Measurements from ENCODE around the gene TRPM3.

TRPM3 gene

GRCh38 chr9:70826562-70826961, 294.9 kb downstream of the TRPM3 start:
- no peak for DNase-seq (ENCODE audit: low read depth, low spot score)
- Histone ChIP-seq H3K9me3 (ENCODE audit: insufficient read depth, low read length) (peaks cover 16% of the 10 kb centered on the region; the same call in 1 of the 2 replicates), H3K4me1 (ENCODE audit: insufficient read depth, insufficient read length) (no peaks in the 10 kb centered on the region), H3K9ac (ENCODE audit: insufficient read length, low read depth) (no peak overlapping the region), H3K4me3 (ENCODE audit: insufficient read length, low read depth) (no peak overlapping the region), H3K27me3 (ENCODE audit: insufficient read depth, insufficient read length) (no peaks in the 10 kb centered on the region), H3K36me3 (ENCODE audit: insufficient read depth, insufficient read length, low read length) (no peaks in the 10 kb centered on the region)
- TF ChIP-seq YY1 (IDR thresholded peaks at IDR 0.05; ENCODE audit: insufficient read depth, insufficient read length) (no peak), SUZ12 (IDR thresholded peaks at IDR 0.05; ENCODE audit: extremely low read depth, insufficient read depth, insufficient read length) (no peak), ZNF274 (IDR thresholded peaks at IDR 0.05; ENCODE audit: low read depth, low read length) (no peak)

GRCh38 chr9:70823284-70823683, 298.1 kb downstream of the TRPM3 start:
- H3K9ac ChIP-seq (ENCODE audit: insufficient read length, low read depth) = no peak overlapping the region
- no peaks in the 10 kb centered on the region for H3K4me1 ChIP-seq (ENCODE audit: insufficient read depth, insufficient read length)
- H3K27me3 ChIP-seq (ENCODE audit: insufficient read depth, insufficient read length) = no peaks in the 10 kb centered on the region
- no peak for DNase-seq (ENCODE audit: low read depth, low spot score)
- TF ChIP-seq ZNF274 (IDR thresholded peaks at IDR 0.05; ENCODE audit: low read depth, low read length) (no peak), SUZ12 (IDR thresholded peaks at IDR 0.05; ENCODE audit: extremely low read depth, insufficient read depth, insufficient read length) (no peak), YY1 (IDR thresholded peaks at IDR 0.05; ENCODE audit: insufficient read depth, insufficient read length) (no peak)
- peaks cover 16% of the 10 kb centered on the region; the same call in 1 of the 2 replicates for H3K9me3 ChIP-seq (ENCODE audit: insufficient read depth, low read length)
- no peak overlapping the region for H3K4me3 ChIP-seq (ENCODE audit: insufficient read length, low read depth)
- H3K36me3 ChIP-seq (ENCODE audit: insufficient read depth, insufficient read length, low read length) = no peaks in the 10 kb centered on the region

GRCh38 chr9:70817311-70817710, 304.1 kb downstream of the TRPM3 start:
- H3K36me3 ChIP-seq (ENCODE audit: insufficient read depth, insufficient read length, low read length) = no peaks in the 10 kb centered on the region
- H3K27me3 ChIP-seq (ENCODE audit: insufficient read depth, insufficient read length) = no peaks in the 10 kb centered on the region
- TF ChIP-seq SUZ12 (IDR thresholded peaks at IDR 0.05; ENCODE audit: extremely low read depth, insufficient read depth, insufficient read length) (no peak), YY1 (IDR thresholded peaks at IDR 0.05; ENCODE audit: insufficient read depth, insufficient read length) (no peak)
- no peak overlapping the region for H3K9ac ChIP-seq (ENCODE audit: insufficient read length, low read depth)
- H3K4me3 ChIP-seq (ENCODE audit: insufficient read length, low read depth) = no peak overlapping the region
- no peaks in the 10 kb centered on the region for H3K4me1 ChIP-seq (ENCODE audit: insufficient read depth, insufficient read length)
- H3K9me3 ChIP-seq (ENCODE audit: insufficient read depth, low read length) = no peaks in the 10 kb centered on the region
- DNase-seq (ENCODE audit: low read depth, low spot score) = no peak

- Histone ChIP-seq H3K4me1 (ENCODE audit: insufficient read depth, insufficient read length) (no peaks in the 10 kb centered on the region), H3K36me3 (ENCODE audit: insufficient read depth, insufficient read length, low read length) (no peaks in the 10 kb centered on the region), H3K9ac (ENCODE audit: insufficient read length, low read depth) (no peak overlapping the region), H3K4me3 (ENCODE audit: insufficient read length, low read depth) (no peak overlapping the region), H3K9me3 (ENCODE audit: insufficient read depth, low read length) (no peaks in the 10 kb centered on the region), H3K27me3 (ENCODE audit: insufficient read depth, insufficient read length) (no peaks in the 10 kb centered on the region)
- DNase-seq (ENCODE audit: low read depth, low spot score) = no peak
- TF ChIP-seq SUZ12 (IDR thresholded peaks at IDR 0.05; ENCODE audit: extremely low read depth, insufficient read depth, insufficient read length) = no peak
- TF ChIP-seq YY1 (IDR thresholded peaks at IDR 0.05; ENCODE audit: insufficient read depth, insufficient read length) = no peak
- no peak for TF ChIP-seq ZNF274 (IDR thresholded peaks at IDR 0.05; ENCODE audit: low read depth, low read length)
These were observed 304.5 kb downstream of the TRPM3 start for GRCh38 chr9:70816891-70817290.

- H3K36me3 ChIP-seq (ENCODE audit: insufficient read depth, insufficient read length, low read length) = no peaks in the 10 kb centered on the region
- H3K27me3 ChIP-seq (ENCODE audit: insufficient read depth, insufficient read length) = no peaks in the 10 kb centered on the region
- DNase-seq (ENCODE audit: low read depth, low spot score) = no peak
- TF ChIP-seq SUZ12 (IDR thresholded peaks at IDR 0.05; ENCODE audit: extremely low read depth, insufficient read depth, insufficient read length) = no peak
- TF ChIP-seq YY1 (IDR thresholded peaks at IDR 0.05; ENCODE audit: insufficient read depth, insufficient read length) = no peak
- TF ChIP-seq ZNF274 (IDR thresholded peaks at IDR 0.05; ENCODE audit: low read depth, low read length) = no peak
- H3K9me3 ChIP-seq (ENCODE audit: insufficient read depth, low read length) = no peaks in the 10 kb centered on the region
- no peak overlapping the region for H3K4me3 ChIP-seq (ENCODE audit: insufficient read length, low read depth)
- no peak overlapping the region for H3K9ac ChIP-seq (ENCODE audit: insufficient read length, low read depth)
- H3K4me1 ChIP-seq (ENCODE audit: insufficient read depth, insufficient read length) = no peaks in the 10 kb centered on the region
These were observed 305.1 kb downstream of the TRPM3 start for GRCh38 chr9:70816316-70816715.

- Histone ChIP-seq H3K9ac (ENCODE audit: insufficient read length, low read depth) (no peak overlapping the region), H3K9me3 (ENCODE audit: insufficient read depth, low read length) (no peaks in the 10 kb centered on the region), H3K4me1 (ENCODE audit: insufficient read depth, insufficient read length) (no peaks in the 10 kb centered on the region), H3K27me3 (ENCODE audit: insufficient read depth, insufficient read length) (no peaks in the 10 kb centered on the region), H3K36me3 (ENCODE audit: insufficient read depth, insufficient read length, low read length) (no peaks in the 10 kb centered on the region), H3K4me3 (ENCODE audit: insufficient read length, low read depth) (no peak overlapping the region)
- peak; percentile 8 for DNase-seq (ENCODE audit: low read depth, low spot score)
- TF ChIP-seq SUZ12 (IDR thresholded peaks at IDR 0.05; ENCODE audit: extremely low read depth, insufficient read depth, insufficient read length) (no peak), YY1 (IDR thresholded peaks at IDR 0.05; ENCODE audit: insufficient read depth, insufficient read length) (no peak), ZNF274 (IDR thresholded peaks at IDR 0.05; ENCODE audit: low read depth, low read length) (no peak)
These were observed 306.8 kb downstream of the TRPM3 start for GRCh38 chr9:70814597-70814996.

- Histone ChIP-seq H3K27me3 (ENCODE audit: insufficient read depth, insufficient read length) (no peaks in the 10 kb centered on the region), H3K36me3 (ENCODE audit: insufficient read depth, insufficient read length, low read length) (no peaks in the 10 kb centered on the region), H3K9ac (ENCODE audit: insufficient read length, low read depth) (no peak overlapping the region), H3K4me1 (ENCODE audit: insufficient read depth, insufficient read length) (no peaks in the 10 kb centered on the region), H3K9me3 (ENCODE audit: insufficient read depth, low read length) (no peaks in the 10 kb centered on the region), H3K4me3 (ENCODE audit: insufficient read length, low read depth) (no peak overlapping the region)
- no peak for TF ChIP-seq YY1 (IDR thresholded peaks at IDR 0.05; ENCODE audit: insufficient read depth, insufficient read length)
- no peak for TF ChIP-seq SUZ12 (IDR thresholded peaks at IDR 0.05; ENCODE audit: extremely low read depth, insufficient read depth, insufficient read length)
- TF ChIP-seq ZNF274 (IDR thresholded peaks at IDR 0.05; ENCODE audit: low read depth, low read length) = no peak
- no peak for DNase-seq (ENCODE audit: low read depth, low spot score)
These were observed 308.3 kb downstream of the TRPM3 start for GRCh38 chr9:70813141-70813540.

- H3K36me3 ChIP-seq (ENCODE audit: insufficient read depth, insufficient read length, low read length) = no peaks in the 10 kb centered on the region
- no peaks in the 10 kb centered on the region for H3K27me3 ChIP-seq (ENCODE audit: insufficient read depth, insufficient read length)
- H3K4me3 ChIP-seq (ENCODE audit: insufficient read length, low read depth) = no peak overlapping the region
- no peak for DNase-seq (ENCODE audit: low read depth, low spot score)
- no peak for TF ChIP-seq ZNF274 (IDR thresholded peaks at IDR 0.05; ENCODE audit: low read depth, low read length)
- no peak for TF ChIP-seq YY1 (IDR thresholded peaks at IDR 0.05; ENCODE audit: insufficient read depth, insufficient read length)
- TF ChIP-seq SUZ12 (IDR thresholded peaks at IDR 0.05; ENCODE audit: extremely low read depth, insufficient read depth, insufficient read length) = no peak
- H3K9me3 ChIP-seq (ENCODE audit: insufficient read depth, low read length) = no peaks in the 10 kb centered on the region
- H3K9ac ChIP-seq (ENCODE audit: insufficient read length, low read depth) = no peak overlapping the region
- H3K4me1 ChIP-seq (ENCODE audit: insufficient read depth, insufficient read length) = no peaks in the 10 kb centered on the region
These were observed 309.8 kb downstream of the TRPM3 start for GRCh38 chr9:70811638-70812037.

Measured in NT2/D1 (cell line).